ENCODE measurements around the gene RGPD8. TPM values are rescaled to one million over a fixed set of nuclear protein-coding genes. Genes with fewer than 3 reads are reported as not detected.

RGPD8 gene
- polyA plus RNA-seq, 1 of the 3 experiments (the other 2 are of a cell fraction) = 0.76 TPM

DNA sequence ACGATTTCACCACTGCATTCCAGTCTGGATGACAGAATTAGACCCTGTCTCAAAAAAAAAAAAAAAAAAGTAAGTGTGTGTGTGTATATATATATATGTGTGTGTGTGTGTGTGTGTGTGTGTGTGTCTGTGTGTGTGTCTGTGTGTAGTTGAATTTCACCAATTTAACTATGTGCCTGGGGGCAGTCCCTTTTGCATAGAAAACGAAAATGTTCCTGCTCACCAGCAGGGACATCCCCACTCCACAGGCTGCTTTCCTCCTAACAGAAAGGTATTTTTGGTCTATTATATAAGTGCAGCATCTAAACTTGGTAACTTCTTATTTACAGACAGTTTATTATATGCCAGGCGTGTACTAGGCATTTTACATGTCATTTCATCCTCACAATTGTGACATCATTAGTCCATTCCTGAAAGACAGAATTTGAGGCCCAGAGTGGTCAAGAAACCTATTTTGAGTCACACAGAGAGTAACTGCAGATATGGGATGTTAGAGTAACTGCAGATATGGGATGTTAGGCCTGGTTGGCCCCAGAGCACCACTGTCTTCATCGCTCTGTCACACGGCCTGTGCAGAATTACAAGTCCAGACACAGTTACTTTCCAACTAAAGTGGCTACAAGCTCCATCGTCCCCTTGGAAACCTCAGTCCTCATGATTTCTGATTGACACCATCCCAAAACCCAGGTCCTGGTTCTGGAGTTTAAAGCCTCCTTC, 39.3 kb upstream of the RGPD8 start:
- WGBS (ENCODE audit: low lambda C conversion rate) = 86% methylated on average over 6 of the region's 6 CpGs
- H2AFZ ChIP-seq (ENCODE audit: low read depth) = no peak overlapping the region
- CTCF ChIA-PET = interaction anchor here (1.3 kb wide), 1 partner anchor 213 kb away, joined by 6 read pairs; no protein-coding TSS in a partner anchor

DNA sequence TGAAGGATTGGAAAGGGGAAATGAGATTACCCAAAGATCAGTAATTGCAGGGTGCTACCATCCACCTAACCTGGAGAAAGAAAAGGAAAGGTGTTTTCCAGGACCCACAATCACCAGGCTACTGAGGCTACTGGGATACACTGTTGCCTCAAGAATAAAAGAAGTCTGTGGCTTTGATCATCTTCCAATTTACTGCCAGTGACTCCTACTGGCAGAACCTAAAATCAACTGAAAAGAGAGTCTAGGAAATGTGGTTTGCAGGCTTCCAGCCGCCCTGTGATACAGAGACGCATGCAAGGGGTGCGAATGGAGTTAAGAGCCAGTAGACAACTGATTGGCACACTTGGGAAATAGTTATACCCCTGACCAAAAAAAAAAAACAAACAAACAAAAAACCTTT, 31.9 kb upstream of the RGPD8 start:
- no peaks in the 10 kb centered on the region for H3K36me3 ChIP-seq (replicated peaks in 1 of 2; ENCODE audit: control insufficient read depth in 1 of 2, insufficient read depth in 2 of 2, low read length in 1 of 2)
- no peaks in the 10 kb centered on the region for H3K27me3 ChIP-seq (ENCODE audit: insufficient read depth)
- no peaks in the 10 kb centered on the region for H3K9me3 ChIP-seq
- no peak overlapping the region for H3K4me2 ChIP-seq
- H3K4me1 ChIP-seq (ENCODE audit: control insufficient read depth in 1 of 2, insufficient read depth in 2 of 2, low read depth in 1 of 2, low read length in 1 of 2) = no peaks in the 10 kb centered on the region
- peak; percentile 20 for DNase-seq
- H3K9ac ChIP-seq = no peak overlapping the region
- H3K27ac ChIP-seq (ENCODE audit: low read depth in 2 of 2, low read length in 1 of 2) = no peak overlapping the region
- 90% methylated on average over 3 of the region's 3 CpGs for WGBS (ENCODE audit: low lambda C conversion rate)
- H3K9me2 ChIP-seq = no peaks in the 10 kb centered on the region
- H2AFZ ChIP-seq (ENCODE audit: low read depth) = no peak overlapping the region
- H3K4me3 ChIP-seq (ENCODE audit: low read depth in 2 of 2, low read length in 1 of 2) = no peak overlapping the region
- no peaks in the 10 kb centered on the region for H3K79me2 ChIP-seq (ENCODE audit: insufficient read depth)
- POLR2A ChIA-PET = no interaction called here
- TF ChIP-seq, protein P1, sequence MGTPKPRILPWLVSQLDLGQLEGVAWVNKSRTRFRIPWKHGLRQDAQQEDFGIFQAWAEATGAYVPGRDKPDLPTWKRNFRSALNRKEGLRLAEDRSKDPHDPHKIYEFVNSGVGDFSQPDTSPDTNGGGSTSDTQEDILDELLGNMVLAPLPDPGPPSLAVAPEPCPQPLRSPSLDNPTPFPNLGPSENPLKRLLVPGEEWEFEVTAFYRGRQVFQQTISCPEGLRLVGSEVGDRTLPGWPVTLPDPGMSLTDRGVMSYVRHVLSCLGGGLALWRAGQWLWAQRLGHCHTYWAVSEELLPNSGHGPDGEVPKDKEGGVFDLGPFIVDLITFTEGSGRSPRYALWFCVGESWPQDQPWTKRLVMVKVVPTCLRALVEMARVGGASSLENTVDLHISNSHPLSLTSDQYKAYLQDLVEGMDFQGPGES (IDR thresholded peaks at IDR 0.05; ENCODE audit: low read depth, low read length) = no peak
- TF ChIP-seq, protein P2, sequence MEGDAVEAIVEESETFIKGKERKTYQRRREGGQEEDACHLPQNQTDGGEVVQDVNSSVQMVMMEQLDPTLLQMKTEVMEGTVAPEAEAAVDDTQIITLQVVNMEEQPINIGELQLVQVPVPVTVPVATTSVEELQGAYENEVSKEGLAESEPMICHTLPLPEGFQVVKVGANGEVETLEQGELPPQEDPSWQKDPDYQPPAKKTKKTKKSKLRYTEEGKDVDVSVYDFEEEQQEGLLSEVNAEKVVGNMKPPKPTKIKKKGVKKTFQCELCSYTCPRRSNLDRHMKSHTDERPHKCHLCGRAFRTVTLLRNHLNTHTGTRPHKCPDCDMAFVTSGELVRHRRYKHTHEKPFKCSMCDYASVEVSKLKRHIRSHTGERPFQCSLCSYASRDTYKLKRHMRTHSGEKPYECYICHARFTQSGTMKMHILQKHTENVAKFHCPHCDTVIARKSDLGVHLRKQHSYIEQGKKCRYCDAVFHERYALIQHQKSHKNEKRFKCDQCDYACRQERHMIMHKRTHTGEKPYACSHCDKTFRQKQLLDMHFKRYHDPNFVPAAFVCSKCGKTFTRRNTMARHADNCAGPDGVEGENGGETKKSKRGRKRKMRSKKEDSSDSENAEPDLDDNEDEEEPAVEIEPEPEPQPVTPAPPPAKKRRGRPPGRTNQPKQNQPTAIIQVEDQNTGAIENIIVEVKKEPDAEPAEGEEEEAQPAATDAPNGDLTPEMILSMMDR (IDR thresholded peaks at IDR 0.05) = peak; percentile 34
- no peaks in the 10 kb centered on the region for H4K20me1 ChIP-seq (ENCODE audit: insufficient read depth)
- no peaks in the 10 kb centered on the region for H3F3A ChIP-seq (replicated peaks; ENCODE audit: insufficient read depth)
- CTCF ChIA-PET = interaction anchor here (1.1 kb wide), 1 partner anchor 9 kb away, joined by 3 read pairs; no protein-coding TSS in a partner anchor

More for the DNA sequence above, 39.3 kb upstream of the RGPD8 start:
- Histone ChIP-seq H3K4me2 (no peak overlapping the region), H3K27me3 (ENCODE audit: insufficient read depth) (no peaks in the 10 kb centered on the region), H3K79me2 (ENCODE audit: insufficient read depth) (no peaks in the 10 kb centered on the region), H3K27ac (ENCODE audit: low read depth in 2 of 2, low read length in 1 of 2) (no peak overlapping the region), H3K4me1 (ENCODE audit: control insufficient read depth in 1 of 2, insufficient read depth in 2 of 2, low read depth in 1 of 2, low read length in 1 of 2) (no peaks in the 10 kb centered on the region), H3K9me3 (no peaks in the 10 kb centered on the region), H3K9me2 (no peaks in the 10 kb centered on the region), H3F3A (replicated peaks; ENCODE audit: insufficient read depth) (no peaks in the 10 kb centered on the region), H3K9ac (no peak overlapping the region), H3K36me3 (replicated peaks in 1 of 2; ENCODE audit: control insufficient read depth in 1 of 2, insufficient read depth in 2 of 2, low read length in 1 of 2) (no peaks in the 10 kb centered on the region), H4K20me1 (ENCODE audit: insufficient read depth) (no peaks in the 10 kb centered on the region), H3K4me3 (ENCODE audit: low read depth in 2 of 2, low read length in 1 of 2) (no peak overlapping the region)
- POLR2A ChIA-PET = interaction anchor here (0.6 kb wide), 1 partner anchor 580 kb away, joined by 3 read pairs; no protein-coding TSS in a partner anchor
- TF ChIP-seq RCOR1 (IDR thresholded peaks at IDR 0.05; ENCODE audit: low read length) = no peak
- DNase-seq = no peak

DNA sequence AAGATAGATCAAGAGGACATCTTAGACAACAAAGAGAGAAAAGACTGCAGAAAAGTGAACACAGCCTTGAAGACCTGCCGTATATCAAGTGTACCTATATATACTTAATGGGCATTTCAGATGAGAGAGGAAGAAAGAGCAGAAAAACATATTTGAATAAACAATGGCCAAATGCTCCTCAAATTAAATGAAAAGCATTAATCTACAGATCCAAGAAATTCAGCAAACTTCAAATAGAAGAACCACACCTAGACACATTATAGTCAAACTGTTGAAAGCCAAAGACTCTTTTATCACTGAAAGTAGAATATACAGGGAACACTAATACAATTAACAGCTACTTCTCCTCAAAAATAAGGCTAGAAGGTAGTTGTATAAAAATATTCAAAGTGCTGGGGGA, 29.8 kb upstream of the RGPD8 start:
- POLR2A ChIA-PET = no interaction called here
- H2AFZ ChIP-seq (ENCODE audit: low read depth) = no peak overlapping the region
- no peaks in the 10 kb centered on the region for H3K4me1 ChIP-seq (ENCODE audit: control insufficient read depth in 1 of 2, insufficient read depth in 2 of 2, low read depth in 1 of 2, low read length in 1 of 2)
- no peak for DNase-seq
- no peak overlapping the region for H3K9ac ChIP-seq
- H3K4me3 ChIP-seq (ENCODE audit: low read depth in 2 of 2, low read length in 1 of 2) = no peak overlapping the region
- CTCF ChIA-PET = no interaction called here
- H3K9me2 ChIP-seq = no peaks in the 10 kb centered on the region
- H3K4me2 ChIP-seq = no peak overlapping the region
- WGBS (ENCODE audit: low lambda C conversion rate) = 84% methylated on average over 1 of the region's 1 CpG
- no peak overlapping the region for H3K27ac ChIP-seq (ENCODE audit: low read depth in 2 of 2, low read length in 1 of 2)
- no peaks in the 10 kb centered on the region for H3K9me3 ChIP-seq
- H3K36me3 ChIP-seq (replicated peaks in 1 of 2; ENCODE audit: control insufficient read depth in 1 of 2, insufficient read depth in 2 of 2, low read length in 1 of 2) = no peaks in the 10 kb centered on the region
- no peaks in the 10 kb centered on the region for H3K27me3 ChIP-seq (ENCODE audit: insufficient read depth)
- no peaks in the 10 kb centered on the region for H3K79me2 ChIP-seq (ENCODE audit: insufficient read depth)
- H3F3A ChIP-seq (replicated peaks; ENCODE audit: insufficient read depth) = no peaks in the 10 kb centered on the region
- TF ChIP-seq SIN3A (IDR thresholded peaks at IDR 0.05; ENCODE audit: borderline replicate concordance, low read depth, low read length) = no peak
- TF ChIP-seq, protein P3, sequence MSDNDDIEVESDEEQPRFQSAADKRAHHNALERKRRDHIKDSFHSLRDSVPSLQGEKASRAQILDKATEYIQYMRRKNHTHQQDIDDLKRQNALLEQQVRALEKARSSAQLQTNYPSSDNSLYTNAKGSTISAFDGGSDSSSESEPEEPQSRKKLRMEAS (IDR thresholded peaks at IDR 0.05; ENCODE audit: low read depth) = no peak
- no peak for TF ChIP-seq CHD2 (IDR thresholded peaks at IDR 0.05; ENCODE audit: low read length, partially characterized antibody)
- no peak for TF ChIP-seq MXI1 (IDR thresholded peaks at IDR 0.05; ENCODE audit: low read depth, low read length)
- no peak for TF ChIP-seq GABPA (IDR thresholded peaks at IDR 0.05; ENCODE audit: low read depth)
- no peak for TF ChIP-seq FOXJ3 (CRISPR knock-in tag; IDR thresholded peaks at IDR 0.05)
- no peak for TF ChIP-seq NRF1 (IDR thresholded peaks at IDR 0.05; ENCODE audit: low read depth, low read length)
- TF ChIP-seq, protein P4, sequence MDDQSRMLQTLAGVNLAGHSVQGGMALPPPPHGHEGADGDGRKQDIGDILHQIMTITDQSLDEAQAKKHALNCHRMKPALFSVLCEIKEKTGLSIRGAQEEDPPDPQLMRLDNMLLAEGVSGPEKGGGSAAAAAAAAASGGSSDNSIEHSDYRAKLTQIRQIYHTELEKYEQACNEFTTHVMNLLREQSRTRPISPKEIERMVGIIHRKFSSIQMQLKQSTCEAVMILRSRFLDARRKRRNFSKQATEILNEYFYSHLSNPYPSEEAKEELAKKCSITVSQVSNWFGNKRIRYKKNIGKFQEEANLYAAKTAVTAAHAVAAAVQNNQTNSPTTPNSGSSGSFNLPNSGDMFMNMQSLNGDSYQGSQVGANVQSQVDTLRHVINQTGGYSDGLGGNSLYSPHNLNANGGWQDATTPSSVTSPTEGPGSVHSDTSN (IDR thresholded peaks at IDR 0.05) = no peak
- no peak for TF ChIP-seq NFIC (IDR thresholded peaks at IDR 0.05; ENCODE audit: borderline replicate concordance)
- no peaks in the 10 kb centered on the region for H4K20me1 ChIP-seq (ENCODE audit: insufficient read depth)
